Stomach smooth muscle (tissue), 2 donors: ENCODE results near the gene ERGIC1.
A peak's percentile ranks its signal among the peaks of the same experiment; 100 is the strongest.

Source experiments
- H3K27ac ChIP-seq: one replicate; pipeline ENCODE4 v1.7.0; 2013; ENCODE audit warnings: mild to moderate bottlenecking, low read length, inconsistent platforms
- H3K27me3 ChIP-seq, 2 donors: one replicate each; pipeline ENCODE4 v1.7.0; 2013; ENCODE audit warnings: low read length in 2 of 2; ENCODE audit not compliant: insufficient read depth in 2 of 2, control insufficient read depth in 1 of 2
- H3K36me3 ChIP-seq, 2 donors: one replicate each; pipeline ENCODE4 v1.7.0; 2013; ENCODE audit warnings: low read length in 2 of 2; ENCODE audit not compliant: control insufficient read depth in 2 of 2, insufficient read depth in 2 of 2
- H3K4me1 ChIP-seq: one replicate; pipeline ENCODE4 v1.7.0; 2013; ENCODE audit warnings: low read length; ENCODE audit not compliant: control insufficient read depth, insufficient read depth
- H3K4me3 ChIP-seq, 2 donors: one replicate each; pipeline ENCODE4 v1.7.0; 2013; ENCODE audit warnings: low read length in 2 of 2
- H3K9ac ChIP-seq, 2 donors: one replicate each; pipeline ENCODE4 v1.7.0; 2013; ENCODE audit warnings: low read length in 2 of 2, mild to moderate bottlenecking in 1 of 2
- H3K9me3 ChIP-seq, 2 donors: one replicate each; pipeline ENCODE4 v1.7.0; 2013; ENCODE audit warnings: low read length in 2 of 2; ENCODE audit not compliant: control insufficient read depth in 2 of 2
- donor health status: healthy.
- donor health status: Pancreatic carcinoma.

The ERGIC1 gene

GRCh38 chr5:172973931-172974330, 139.9 kb downstream of the ERGIC1 start:
- Histone ChIP-seq H3K36me3 (peaks cover 3 to 8% of the 10 kb centered on the region in 2 donors), H3K4me1 (no peaks in the 10 kb centered on the region), H3K9me3 (no peaks in the 10 kb centered on the region), H3K27me3 (no peaks in the 10 kb centered on the region), H3K27ac (no peak overlapping the region), H3K4me3 (no peak overlapping the region), H3K9ac (no peak overlapping the region)

DNA sequence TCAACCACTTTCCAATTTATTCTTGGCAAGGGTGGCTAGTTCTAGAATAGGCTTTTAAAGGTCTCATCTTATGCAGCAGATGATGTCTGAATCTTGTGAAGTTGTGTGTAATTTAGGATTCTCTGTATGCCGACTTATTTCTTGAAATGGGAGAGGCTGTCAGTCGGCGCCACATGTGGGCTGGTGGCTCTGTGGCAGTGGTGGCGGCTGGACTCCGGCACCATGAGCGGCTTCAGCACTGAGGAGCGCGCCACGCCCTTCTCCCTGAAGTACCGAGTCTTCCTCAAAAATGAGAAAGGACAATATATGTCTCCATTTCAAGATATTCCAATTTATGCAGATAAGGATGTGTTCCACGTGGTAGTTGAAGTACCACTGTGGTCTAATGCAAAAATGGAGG, 141.2 kb downstream of the ERGIC1 start:
- no peaks in the 10 kb centered on the region for H3K4me1 ChIP-seq
- no peak overlapping the region for H3K27ac ChIP-seq
- H3K4me3 ChIP-seq = no peak overlapping the region
- no peak overlapping the region for H3K9ac ChIP-seq
- no peaks in the 10 kb centered on the region for H3K9me3 ChIP-seq
- no peaks in the 10 kb centered on the region for H3K36me3 ChIP-seq
- no peaks in the 10 kb centered on the region for H3K27me3 ChIP-seq

DNA sequence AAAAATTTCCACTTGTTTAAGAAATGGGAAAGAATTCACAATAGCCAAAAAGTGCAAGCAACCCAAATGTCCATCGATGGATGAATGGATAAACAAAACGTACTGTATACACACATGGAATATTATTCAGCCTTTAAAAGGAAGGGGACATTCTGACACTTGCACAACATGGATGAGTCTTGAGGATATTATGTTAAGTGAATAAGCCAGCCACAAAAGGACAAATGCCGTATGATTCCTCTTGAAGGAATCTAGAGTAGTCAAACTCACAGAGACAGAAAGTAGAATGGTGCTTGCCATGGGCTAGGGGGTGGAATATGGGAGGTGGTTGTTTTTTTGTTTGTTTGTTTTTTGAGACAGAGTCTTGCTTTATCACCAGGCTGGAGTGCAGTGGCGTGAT, 145.7 kb downstream of the ERGIC1 start:
- Histone ChIP-seq H3K9me3 (no peaks in the 10 kb centered on the region), H3K27me3 (no peaks in the 10 kb centered on the region), H3K27ac (no peak overlapping the region), H3K4me1 (peaks cover 7% of the 10 kb centered on the region), H3K9ac (no peak overlapping the region), H3K36me3 (no peaks in the 10 kb centered on the region), H3K4me3 (no peak overlapping the region)

GRCh38 chr5:172981931-172982330, 147.9 kb downstream of the ERGIC1 start:
- no peak overlapping the region for H3K27ac ChIP-seq
- no peak overlapping the region for H3K9ac ChIP-seq
- peaks cover 10% of the 10 kb centered on the region for H3K4me1 ChIP-seq
- H3K36me3 ChIP-seq = peaks cover 0 to 4% of the 10 kb centered on the region in 2 donors
- no peaks in the 10 kb centered on the region for H3K9me3 ChIP-seq
- H3K4me3 ChIP-seq = no peak overlapping the region
- H3K27me3 ChIP-seq = no peaks in the 10 kb centered on the region

DNA sequence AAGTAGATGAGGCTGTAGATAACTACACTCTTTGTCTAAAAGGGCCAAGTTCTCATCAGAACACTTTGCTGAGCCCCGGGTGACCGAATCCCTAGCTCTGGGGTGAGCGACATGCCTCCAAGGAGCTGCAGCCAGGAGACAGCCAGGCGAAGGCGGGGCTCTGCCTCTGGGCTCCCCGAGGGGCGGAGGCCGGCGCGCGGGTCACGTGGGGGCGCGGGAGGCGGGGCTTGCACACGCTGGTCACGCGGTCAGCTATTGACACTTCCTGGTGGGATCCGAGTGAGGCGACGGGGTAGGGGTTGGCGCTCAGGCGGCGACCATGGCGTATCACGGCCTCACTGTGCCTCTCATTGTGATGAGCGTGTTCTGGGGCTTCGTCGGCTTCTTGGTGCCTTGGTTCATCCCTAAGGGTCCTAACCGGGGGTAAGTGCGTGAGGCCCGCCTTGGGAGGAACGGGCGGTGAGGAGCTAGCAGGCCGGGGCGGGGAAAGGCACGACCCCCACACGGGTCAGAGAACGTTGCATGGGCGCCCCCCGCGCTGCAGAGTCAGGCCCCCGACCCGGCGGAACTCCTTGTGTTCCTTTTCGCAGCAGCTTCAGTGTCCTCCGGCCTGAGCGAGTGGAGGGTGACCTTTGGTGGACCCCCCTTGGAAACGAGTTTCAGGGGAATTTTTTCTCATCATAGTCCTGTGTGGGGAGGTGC, 149.6 kb downstream of the ERGIC1 start, which contains the start of gene ATP6V0E1:
Gene ATP6V0E1, plus strand, starts transcription at position 230 of the 702 bp plus-strand sequence. Its CDS starts 90 bp downstream, at position 320.
- Histone ChIP-seq H3K9ac (peak within 1 kb of the TSS; percentile 94 to 99), H3K36me3 (peaks cover 0 to 4% of the 10 kb centered on the region in 2 donors)

DNA sequence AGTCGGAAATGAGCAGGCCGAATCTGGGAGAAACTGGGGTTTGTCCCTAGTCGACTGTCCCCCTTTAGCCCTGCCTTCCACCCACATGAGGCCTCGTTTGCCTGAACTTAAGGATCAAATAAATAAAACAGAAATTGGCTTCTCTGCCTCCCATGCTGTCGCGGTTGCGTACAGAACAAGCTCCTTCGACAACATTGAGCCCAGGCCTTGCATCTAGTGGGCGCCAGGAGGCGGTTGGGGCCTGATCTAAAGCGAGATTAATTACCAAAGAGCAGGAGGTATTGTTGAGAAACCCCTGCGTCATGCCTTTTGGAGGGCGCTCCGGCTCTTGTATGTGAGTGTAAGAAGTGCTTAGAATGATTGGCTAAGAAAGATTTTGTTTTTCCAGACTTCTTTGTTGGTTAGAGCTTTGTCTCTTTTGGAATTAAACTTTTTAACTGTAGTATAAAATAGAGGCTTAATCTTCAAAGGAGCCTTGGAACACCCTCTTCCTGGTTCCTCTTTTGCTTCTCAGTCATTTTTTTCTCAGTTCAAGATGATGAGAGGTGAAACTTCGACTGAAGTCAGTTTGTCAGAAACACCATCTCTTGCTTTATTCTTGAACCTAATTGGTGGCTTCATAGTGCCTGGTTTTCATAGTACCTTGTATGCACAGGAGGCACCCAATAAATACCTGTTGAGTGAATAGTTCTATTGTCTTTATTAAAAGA, 150.3 kb downstream of the ERGIC1 start:
- H3K4me1 ChIP-seq = peaks cover 10% of the 10 kb centered on the region
- no peaks in the 10 kb centered on the region for H3K9me3 ChIP-seq
- H3K27ac ChIP-seq = peak overlapping the region; percentile 93
- H3K9ac ChIP-seq = peak overlapping the region; percentile 94 to 99
- no peaks in the 10 kb centered on the region for H3K27me3 ChIP-seq
- peak overlapping the region; percentile 96 to 97 for H3K4me3 ChIP-seq
- H3K36me3 ChIP-seq = peaks cover 0 to 4% of the 10 kb centered on the region in 2 donors

More for the DNA sequence above, 149.6 kb downstream of the ERGIC1 start, which contains the start of gene ATP6V0E1:
- Histone ChIP-seq H3K9me3 (no peaks in the 10 kb centered on the region), H3K4me3 (peak within 1 kb of the TSS; percentile 96 to 97), H3K27ac (peak within 1 kb of the TSS; percentile 93), H3K4me1 (peaks cover 10% of the 10 kb centered on the region), H3K27me3 (no peaks in the 10 kb centered on the region)

GRCh38 chr5:172985596-172985995, 151.5 kb downstream of the ERGIC1 start:
- Histone ChIP-seq H3K36me3 (peaks cover 0 to 4% of the 10 kb centered on the region in 2 donors), H3K27me3 (no peaks in the 10 kb centered on the region), H3K9ac (peak overlapping the region in 1 of 2 donors; percentile 27), H3K9me3 (no peaks in the 10 kb centered on the region), H3K27ac (no peak overlapping the region), H3K4me3 (peak overlapping the region in 1 of 2 donors; percentile 50), H3K4me1 (peaks cover 10% of the 10 kb centered on the region)

DNA sequence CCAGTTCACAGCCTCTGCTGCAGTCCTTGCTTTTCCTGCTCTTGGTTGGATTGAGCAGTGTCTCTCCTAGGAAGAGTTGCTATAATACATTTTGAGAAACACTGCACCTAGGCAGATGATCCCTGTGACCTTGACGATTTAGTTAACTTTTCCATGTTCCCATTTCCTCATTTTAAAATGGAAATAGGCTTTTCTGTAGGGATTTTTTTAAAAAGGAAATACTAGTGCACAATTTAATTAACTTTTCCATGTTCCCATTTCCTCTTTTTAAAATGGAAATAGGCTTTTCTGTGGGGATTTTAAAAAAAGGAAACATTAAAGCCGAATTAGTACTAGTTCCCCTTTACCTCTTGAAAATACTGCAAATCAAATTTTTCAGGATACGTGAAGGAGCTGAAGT, 154.2 kb downstream of the ERGIC1 start:
- no peak overlapping the region for H3K9ac ChIP-seq
- no peaks in the 10 kb centered on the region for H3K9me3 ChIP-seq
- no peak overlapping the region for H3K27ac ChIP-seq
- peaks cover 0 to 12% of the 10 kb centered on the region in 2 donors for H3K36me3 ChIP-seq
- H3K27me3 ChIP-seq = no peaks in the 10 kb centered on the region
- peaks cover 10% of the 10 kb centered on the region for H3K4me1 ChIP-seq
- no peak overlapping the region for H3K4me3 ChIP-seq

- Histone ChIP-seq H3K36me3 (peaks cover 4 to 18% of the 10 kb centered on the region in 2 donors), H3K4me3 (no peak overlapping the region), H3K9ac (no peak overlapping the region), H3K27me3 (no peaks in the 10 kb centered on the region), H3K4me1 (peaks cover under 1% of the 10 kb centered on the region), H3K27ac (no peak overlapping the region), H3K9me3 (no peaks in the 10 kb centered on the region)
Observed at GRCh38 chr5:172990776-172991175, 156.7 kb downstream of the ERGIC1 start.

DNA sequence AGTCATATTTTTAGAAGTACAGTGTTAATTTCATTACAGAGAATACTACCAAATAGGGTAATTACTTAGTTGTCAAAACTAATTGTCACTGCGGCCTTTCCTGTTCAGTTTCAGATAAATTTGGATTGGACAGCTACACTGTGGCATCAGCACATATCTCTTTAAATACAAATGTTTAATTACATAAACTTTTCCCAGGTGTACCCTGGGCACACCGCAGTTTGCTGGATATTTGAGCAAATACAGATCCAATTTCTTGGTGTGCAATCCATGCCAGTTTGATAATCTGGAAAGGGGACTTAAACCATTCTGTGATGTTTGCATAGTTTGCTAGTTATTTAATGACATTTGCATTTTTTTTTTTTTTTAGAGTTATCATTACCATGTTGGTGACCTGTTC, 160.4 kb downstream of the ERGIC1 start:
- H3K9me3 ChIP-seq = no peaks in the 10 kb centered on the region
- no peaks in the 10 kb centered on the region for H3K27me3 ChIP-seq
- H3K4me1 ChIP-seq = peaks cover 3% of the 10 kb centered on the region
- H3K9ac ChIP-seq = no peak overlapping the region
- no peak overlapping the region for H3K4me3 ChIP-seq
- peaks cover 5 to 14% of the 10 kb centered on the region in 2 donors for H3K36me3 ChIP-seq
- H3K27ac ChIP-seq = no peak overlapping the region
